ENCODE data around the gene TRAPPC12.

TRAPPC12 gene

DNA sequence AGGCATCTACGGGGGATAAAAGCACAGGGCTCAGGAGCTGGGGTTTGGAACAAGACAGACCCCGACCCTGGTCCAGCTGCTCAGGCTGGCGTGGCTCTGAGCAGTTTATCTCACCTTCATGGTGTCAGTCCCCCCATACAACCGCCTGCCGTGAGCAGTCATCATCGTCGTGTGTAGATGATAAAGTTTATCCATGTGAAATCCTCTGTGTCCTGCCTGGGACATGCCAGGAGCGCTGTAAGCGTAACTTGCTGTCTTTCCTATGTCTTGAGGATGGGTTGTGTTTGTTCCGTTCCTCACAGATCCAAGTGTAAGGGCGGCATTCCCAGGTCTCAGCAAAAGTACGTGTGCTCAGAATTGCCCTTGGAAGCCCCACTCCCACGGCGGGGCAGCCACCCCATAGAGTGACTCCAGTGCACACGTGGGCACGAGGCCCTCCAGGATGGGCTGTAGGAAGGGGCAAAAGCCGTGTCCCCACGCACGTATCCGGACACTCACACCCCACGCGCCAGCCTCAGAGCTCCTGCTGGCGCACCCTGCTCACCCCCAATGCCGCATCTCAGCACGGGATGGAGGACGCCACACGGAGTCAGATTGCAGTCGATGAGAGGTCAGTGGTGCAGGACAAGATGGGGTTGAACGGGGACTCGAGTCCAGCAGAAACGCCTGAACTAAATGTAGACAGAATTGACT is 88.9 kb downstream of the TRAPPC12 start:
- no peak for DNase-seq (ENCODE audit: low spot score)

DNA sequence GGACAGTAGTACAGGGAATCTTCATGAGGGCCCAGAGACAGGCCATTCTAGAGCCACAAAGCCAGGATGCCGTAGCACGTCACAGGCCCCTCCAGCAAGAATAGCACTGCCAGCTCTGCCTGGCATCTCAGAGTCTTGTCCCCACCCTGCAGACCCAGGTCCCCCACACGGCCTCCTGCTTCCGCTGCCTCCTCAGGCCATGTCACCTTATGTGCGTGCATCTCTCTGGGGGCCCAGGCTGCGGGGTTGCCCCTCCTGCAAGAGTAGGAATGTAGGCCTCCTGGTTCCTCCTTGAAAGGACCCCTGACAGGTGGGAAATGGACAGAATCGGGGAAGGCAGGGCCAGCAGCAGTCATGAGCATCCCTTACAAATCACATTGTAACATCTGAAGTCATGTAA is 90.0 kb downstream of the TRAPPC12 start:
- DNase-seq (ENCODE audit: low spot score), result no peak

DNA sequence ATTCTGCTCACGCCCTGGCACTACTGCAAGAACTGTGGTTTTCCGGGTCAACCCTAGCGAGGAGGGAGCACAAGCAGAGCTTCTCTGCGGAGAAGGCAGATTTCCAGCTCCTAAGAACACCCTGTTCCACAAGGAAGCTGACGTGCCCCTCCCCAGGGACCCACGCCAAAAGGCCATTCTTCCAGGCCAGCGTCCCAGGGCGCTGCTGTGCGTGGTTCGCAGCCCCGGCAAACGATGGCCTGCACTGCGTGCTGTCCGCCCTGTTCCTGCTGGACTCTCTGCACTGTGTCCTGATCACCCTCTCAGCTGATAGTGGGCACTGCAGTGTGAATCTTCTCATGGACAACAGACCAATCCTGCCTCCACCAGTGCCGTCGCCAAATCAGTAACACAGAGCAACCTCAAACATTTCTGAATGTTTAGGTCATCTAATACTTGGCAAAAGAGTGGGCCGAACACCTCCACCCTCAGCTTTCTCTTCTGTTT is 90.7 kb downstream of the TRAPPC12 start:
- DNase-seq (ENCODE audit: low spot score), result peak; percentile 78

DNA sequence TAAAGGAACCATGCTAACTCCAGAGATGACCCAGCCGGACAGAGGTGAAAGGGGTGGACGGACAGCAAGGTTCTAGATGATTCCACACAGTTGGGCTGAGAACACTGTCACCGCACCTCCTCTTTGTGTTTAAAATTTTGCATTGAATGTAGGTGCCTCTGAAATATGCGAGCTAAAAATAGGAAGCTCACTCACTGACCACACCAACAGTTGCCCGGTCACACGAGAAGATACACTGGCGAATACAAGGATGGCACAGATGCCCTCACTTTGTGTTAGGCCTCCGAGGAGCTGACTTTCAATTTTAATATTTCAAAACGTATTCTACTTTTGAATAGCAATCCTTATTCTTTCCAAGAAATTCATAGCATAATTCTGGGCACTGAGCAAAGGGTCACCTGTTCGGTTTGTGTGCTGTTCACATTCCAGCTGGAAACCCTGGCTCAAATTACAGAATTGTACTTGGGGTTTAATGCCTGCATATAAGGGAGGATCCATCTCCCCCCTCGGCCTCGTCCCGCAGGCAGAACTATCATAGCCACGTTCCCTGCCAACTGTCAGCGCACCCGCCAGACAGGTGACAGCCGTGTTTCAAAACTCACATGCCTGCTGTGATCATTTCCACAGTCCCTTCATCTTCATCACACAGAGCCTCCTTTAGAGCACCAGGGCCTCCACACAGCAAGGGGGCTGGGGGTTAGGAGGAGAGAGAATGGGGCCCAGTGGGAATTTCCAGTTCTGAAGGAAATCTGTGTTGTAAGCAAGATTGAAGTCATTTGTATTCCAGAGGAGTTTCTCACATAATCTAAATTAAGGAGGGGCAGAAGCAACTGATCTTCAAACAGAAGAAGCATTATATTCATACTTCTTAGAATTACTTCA is 91.6 kb downstream of the TRAPPC12 start:
- DNase-seq (ENCODE audit: low spot score), result peak; percentile 47

DNA sequence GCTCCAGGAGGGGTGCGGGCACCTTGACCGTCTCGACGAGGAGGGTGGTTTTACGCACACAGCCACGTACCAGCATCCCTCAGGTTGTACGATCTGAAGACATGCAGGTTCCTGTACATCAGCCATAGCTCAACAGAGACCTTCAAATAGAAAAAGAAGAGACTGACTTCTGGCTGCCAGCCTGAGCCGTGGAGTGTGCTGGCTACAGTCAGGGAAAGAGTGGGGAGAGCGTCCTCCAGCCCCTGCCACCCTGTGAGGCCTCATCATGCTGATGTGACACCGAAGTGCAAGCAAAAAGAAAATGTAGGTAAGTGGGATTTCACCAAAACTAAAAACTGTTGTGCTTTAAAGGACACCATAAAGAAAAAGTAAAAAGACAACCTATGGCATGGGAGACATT is 92.8 kb downstream of the TRAPPC12 start:
- DNase-seq (ENCODE audit: low spot score), result no peak

DNA sequence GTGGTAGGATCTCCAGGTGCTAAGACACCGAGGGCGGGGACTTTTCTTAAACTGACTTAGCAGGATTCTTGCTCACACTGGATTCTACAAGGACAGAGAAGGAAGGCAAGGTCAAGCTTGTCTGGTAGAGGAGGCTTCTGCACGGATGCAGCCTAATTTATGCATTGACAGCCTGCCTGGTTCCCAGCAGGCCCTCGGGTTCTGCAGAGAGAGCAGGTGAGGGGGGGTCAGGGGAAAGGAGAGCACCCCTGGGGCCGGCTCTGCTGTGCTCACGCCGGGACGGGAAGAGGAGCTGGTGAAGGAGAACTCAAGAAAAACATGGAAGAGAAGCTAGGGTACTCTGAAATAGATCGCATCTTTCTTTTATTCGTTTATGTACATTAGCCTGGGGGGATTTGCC is 93.5 kb downstream of the TRAPPC12 start:
- DNase-seq (ENCODE audit: low spot score), result peak; percentile 50

DNA sequence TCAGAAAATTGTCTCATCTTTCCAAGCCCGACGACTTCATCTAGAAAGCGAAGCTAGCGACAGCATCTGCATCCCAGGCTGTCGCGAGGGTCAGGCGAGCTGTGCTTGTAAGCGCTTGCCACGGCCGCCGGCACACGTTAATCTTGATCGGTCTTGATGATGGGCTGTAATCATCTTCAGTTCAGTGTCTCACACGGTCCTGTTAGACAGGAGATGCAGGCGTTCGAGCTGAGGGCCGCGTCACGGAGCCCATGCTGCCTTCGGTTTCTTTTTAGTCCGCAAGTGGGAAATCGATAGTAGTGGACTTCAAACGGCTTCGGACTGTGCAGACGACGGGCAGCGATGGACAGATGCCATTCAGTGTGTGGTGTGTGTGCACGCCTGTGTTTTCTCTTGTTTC is 96.3 kb downstream of the TRAPPC12 start:
- no peak for DNase-seq (ENCODE audit: low spot score)

DNA sequence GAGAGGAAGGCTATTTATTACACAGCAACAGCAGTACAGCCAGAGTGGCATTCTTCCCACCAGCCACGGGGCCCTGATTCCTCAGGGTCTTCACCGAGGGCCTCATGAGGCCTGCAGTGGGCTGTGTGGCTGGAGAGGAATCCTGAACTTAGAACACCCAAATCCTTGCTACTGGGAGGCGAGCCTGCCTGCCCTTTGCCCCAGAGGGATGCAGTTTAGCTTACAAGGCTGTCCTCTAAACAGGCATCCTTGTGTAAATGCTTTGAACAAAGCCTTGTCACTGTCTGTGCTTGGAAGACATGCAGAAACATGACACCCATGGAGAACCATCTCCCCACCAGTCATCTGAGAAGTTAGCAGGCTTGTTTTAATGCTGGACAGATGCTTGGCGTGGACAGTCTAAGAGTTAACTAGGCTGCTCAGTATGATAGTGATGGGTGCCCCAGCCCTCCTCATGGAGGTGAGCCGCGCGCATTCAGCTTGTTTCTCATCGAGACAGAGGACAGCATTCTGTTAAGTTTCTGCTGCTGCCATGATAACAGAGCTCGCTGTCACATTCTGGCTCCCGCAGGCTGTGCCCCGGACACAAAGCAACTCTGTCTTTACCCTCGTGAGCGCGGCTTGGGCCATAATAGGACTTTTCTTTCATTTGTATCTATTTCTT is 97.0 kb downstream of the TRAPPC12 start:
- no peak for DNase-seq (ENCODE audit: low spot score)

DNA sequence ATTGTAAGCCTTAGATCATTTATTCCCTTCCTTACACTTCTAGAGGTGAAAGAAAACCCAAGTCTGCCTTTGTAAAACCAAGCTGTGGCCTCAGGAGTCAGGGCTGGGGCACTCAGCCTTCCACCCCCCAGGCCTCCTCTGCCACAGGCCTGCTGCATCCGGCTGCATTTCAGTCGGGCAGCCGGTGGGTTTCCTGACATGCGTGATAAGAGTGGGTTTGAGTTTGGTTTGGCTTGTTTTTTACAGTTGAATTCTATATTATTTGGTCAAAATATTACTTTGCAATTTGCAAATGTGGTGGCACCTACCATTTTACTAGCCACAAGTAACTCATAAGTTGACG is 97.5 kb downstream of the TRAPPC12 start:
- no peak for DNase-seq (ENCODE audit: low spot score)

DNA sequence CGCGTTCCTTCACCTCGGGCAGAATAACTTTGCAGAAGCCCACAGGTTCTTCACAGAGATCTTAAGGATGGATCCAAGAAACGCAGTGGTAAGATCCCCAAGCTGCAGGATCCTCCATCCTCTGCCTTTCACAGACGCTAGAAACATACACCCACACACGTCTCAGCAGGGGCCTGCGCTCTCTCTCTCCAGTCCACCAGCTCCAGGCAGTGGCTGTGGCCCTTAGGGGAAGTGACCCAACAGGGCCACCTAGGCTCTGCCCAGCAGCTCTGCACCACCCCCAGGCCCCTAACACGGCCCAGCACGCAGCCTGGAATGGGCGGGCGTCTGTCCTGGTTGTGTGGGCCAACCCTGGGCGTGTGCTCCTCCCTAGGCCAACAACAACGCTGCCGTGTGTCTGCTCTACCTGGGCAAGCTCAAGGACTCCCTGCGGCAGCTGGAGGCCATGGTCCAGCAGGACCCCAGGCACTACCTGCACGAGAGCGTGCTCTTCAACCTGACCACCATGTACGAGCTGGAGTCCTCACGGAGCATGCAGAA is 99.4 kb downstream of the TRAPPC12 start:
- DNase-seq (ENCODE audit: low spot score), result no peak

DNA sequence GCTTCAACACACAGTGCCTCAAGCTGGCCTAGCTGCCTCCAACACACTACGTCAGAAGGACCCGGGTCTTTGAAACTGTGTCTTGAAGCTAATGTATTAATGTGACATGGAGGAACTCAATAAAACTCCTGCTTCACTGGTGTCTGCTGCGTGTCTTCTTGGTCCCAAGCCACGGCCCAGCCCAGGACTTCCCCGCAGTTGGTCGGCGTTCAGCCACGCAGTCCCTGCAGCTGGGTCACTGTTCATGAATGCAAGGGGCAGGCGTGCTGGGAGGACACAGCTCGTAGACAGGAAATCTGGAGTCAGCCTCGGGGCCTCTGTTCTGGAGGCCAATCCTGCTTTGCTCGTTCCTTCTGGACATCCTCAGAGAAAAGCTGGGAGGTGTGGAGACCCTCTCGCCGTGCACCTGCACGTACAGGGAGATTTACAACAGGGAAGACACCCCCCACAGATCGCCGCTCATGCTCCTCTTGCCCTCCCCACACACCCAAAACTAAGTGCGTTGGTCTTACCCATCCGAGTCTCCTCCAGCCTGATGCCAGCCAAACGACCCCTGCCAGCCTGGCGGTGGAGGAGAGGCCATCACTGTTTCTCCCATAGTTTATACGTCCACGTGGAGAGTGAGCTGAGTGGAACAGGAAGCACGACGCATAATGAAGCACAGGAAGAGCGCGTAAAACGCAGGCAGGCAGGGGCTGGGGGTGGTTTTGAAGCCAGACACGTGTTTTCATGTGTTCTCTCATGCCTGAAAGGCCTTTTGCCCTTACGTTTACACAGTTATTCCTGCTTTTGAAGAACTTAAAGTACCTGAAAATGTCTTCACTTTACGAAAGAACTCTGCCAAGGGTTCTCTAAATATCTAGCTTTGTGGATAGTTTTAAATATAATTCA is 100.2 kb downstream of the TRAPPC12 start:
- no peak for DNase-seq (ENCODE audit: low spot score)

DNA sequence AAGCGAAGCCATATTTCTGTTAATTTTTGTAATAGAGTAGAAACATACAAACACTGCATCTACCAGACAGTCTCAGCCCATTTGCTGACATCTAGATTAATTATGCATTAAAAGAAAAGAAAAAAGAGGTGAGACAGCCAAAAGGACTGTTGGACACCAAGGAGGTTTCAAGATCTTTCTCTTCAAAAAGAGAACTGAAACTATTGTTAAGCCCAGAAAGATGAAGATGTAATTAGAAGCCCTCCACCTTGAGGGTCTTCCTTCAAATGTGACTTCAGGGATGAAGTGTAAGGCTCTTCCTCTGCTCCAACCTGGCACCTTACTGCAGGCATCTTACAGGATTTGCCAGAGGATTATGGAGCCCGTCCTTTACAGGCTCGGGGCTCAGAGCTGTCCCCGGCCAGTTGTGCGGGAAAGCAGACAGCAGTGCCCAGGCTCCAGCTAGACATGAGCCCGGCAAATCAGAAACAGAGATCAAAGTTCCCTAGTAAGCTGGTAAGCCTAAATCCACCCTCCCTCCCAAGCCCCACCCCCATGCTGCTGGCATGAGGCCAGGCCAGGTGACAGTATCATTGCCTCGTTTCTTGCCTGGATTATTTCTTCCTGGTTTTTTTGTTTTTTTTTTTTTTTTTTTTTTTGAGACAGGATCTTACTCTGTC is 101.0 kb downstream of the TRAPPC12 start:
- DNase-seq (ENCODE audit: low spot score), result no peak

DNA sequence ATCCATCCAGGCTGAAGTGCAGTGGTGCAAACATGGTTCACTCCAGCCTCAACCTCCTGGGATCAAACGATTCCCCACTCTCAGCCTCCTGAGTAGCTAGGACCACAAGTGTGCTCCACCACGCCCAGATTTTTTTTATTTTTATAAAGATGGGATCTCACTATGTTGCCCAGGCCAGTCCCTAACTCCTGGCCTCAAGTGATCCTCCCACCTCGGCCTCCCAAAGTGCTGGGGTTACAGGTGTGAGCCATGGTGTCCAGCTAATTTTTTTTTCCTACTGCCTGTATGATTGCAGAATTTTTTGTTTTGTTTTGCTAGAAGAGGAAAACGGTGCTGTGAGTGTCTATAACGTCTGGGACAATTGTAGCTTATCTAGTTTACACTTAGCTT is 101.5 kb downstream of the TRAPPC12 start:
- no peak for DNase-seq (ENCODE audit: low spot score)

DNA sequence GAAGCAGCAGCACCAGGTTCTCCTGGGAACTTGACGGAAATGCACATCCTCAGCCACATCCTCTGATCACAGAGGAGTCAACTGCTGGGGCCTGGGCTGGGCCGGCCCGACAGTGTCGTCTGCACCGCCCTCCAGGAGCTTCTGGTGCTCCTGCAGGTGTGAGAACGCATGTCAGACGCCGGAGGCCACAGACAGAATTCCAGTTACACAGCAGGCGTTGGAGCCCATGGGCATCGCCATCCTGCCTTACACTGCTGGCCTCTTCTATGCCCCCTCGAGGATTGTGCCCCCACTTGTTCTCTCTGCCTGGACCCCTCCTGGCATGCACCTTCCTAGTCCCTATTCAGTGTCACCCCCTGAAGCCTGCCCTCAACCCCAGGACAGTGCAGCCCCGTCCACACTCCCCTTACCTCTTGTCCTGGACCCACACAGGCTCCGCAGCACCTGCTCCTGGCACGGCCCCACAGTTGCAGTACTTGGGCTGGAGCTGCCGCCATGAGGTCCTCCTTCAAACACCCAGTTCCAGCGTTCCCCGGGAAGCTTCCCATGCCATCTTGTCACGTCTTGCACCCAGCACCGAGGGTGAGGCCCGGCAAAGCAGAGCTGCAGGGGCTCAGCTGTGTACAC is 102.4 kb downstream of the TRAPPC12 start:
- no peak for DNase-seq (ENCODE audit: low spot score)

DNA sequence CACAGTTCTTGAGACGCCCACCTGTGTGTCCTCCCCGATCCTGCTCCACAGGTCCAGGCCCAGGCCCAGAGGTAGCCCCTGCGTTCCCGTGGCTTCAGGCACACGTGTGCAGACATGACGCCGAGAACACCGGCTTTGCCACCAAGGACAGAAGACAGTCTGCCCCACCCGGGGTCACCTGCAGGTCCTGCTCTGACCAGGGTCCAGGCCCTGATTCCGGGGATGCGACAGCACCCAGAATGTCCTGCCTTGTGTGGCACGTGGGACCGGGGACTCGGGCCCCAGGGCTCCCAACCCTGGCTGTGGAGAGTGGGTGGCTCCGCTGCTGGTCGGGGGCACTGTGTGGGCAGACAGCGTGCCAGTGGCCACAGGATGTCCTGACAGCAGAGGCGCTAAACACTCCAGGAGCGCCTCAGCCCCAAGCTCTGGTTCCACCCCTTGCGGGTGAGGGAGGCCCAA is 102.9 kb downstream of the TRAPPC12 start:
- DNase-seq (ENCODE audit: low spot score), result no peak

DNA sequence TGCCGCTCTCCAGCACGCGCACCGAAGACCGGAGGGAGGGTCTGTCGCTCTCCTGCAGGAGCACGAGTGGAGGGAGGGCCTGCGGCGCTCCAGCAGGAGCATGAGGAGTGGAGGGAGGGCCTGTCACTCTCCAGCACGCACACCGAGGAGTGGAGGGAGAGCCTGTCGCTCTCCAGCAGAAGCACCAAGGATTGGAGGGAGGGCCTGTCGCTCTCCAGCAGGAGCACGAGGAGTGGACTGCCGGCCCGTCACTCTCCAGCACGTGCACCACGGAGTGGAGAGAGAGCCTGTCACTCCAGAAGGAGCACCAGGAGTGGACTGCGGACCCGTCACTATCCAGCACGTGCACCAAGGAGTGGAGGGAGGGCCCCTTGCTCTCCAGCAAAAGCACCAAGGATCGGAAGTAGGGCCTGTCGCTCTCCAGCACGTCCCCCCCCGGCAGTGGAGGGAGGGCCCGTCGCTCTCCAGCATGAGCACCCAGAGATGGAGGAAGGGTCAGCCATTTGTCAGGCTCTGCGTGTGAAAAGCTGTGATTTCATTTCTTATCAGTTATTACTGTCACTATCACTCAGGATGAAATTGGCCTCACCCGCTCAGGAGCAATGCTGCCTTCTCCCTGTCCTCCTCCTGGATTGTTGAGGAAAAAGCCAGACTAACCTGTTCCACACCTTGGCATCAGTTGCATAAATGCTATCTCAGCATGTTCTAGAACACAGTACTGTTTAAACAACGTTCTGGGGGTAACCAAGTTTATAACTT is 103.9 kb downstream of the TRAPPC12 start:
- peak; percentile 79 for DNase-seq (ENCODE audit: low spot score)

DNA sequence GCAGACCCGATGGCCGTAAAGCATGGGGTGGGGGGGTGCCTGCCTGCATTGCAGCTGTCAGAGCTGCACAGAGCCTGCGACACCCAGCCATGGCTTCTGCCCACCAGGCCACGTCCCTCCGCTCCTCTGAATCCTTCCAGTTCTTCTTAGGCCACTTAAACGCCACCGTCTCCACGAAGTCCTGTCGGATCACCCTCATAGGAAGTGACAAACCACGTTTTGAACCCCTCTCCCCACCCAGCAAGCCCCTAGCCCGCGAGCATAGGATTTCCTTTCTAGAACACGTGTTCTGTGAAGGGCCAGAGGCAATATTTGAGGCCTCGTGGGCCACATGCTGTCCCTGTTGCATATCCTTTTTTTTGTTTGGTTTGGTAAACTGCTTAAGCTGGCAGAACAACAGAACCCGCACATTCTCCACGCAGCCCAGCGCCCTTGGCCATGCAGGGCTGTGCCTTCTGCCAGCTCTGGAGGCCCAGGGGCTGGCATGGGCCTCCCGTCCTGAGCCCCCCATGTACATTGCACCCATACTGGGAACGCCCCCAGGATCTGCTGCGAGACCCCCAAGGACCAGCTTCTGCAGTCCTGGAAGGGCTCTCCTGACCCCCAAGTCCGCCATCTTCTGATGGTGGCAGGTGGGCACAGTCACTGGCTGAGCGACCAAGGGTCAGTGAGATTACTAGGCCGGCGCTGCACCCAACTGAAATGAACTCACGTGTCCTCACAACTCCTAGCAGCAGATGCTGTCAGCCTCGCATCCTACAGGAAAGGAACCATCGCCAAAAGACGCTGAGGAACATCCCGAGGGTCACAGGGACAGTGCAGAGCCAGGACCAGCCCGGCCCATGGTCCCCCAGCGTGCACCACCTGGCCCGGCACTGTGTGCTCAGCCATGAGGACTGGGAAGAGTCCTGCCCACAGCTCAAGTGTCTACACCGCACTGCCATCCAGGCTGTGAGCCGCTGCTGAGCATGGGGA is 104.8 kb downstream of the TRAPPC12 start:
- no peak for DNase-seq (ENCODE audit: low spot score)

DNA sequence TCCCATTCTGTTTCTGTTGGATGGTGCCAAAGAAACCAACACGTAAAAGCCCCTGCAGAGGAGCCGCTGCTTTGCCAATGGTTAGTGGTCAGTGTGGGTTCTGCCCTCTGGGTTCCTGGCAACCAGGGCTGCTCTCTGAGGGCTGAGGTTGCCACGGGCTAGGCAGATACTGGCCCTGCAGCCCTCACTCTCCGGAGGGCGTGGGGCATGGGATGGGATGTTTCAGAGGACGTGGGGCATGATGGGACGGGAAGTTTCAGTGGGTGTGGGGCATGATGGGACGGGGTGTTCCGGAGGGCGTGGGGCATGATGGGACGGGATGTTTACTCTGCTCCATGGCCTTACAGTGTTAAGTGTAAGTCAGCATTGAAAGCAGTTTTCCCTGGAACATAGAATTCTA is 105.7 kb downstream of the TRAPPC12 start:
- no peak for DNase-seq (ENCODE audit: low spot score)

Measured in cerebellar cortex (tissue), 1 donor.